ENCODE results near the gene PTPRT. TPM values are rescaled to one million over a fixed set of nuclear protein-coding genes. Genes with fewer than 3 reads are reported as not detected.

Gene PTPRT
- total and polyA plus RNA-seq, 2 experiments from 2014 or later, result not detected

DNA sequence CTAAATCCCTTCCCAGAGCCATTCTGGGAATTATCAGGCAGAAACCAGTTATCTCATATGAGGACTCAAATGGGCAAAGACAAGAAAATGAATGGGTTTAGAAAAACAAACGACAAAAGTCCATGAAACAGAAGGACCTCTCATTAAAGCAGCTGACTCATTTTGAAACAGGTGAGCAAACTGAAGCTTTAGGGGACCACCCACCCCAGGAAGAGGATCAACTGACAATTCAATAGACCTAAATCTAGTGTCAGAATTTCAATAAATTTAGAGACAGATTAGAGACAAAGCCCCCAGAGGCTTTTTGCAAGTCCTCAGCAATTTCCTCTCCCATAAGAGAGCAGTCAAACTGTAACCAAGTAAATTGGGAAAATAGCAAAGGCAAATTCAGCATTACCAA lies 333.8 kb downstream of the PTPRT start:
- Histone ChIP-seq H2AFZ (no peak overlapping the region), H3K4me2 (no peak overlapping the region), H3K4me1 (ENCODE audit: insufficient read depth) (no peaks in the 10 kb centered on the region), H3K36me3 (ENCODE audit: insufficient read depth) (peaks cover 4% of the 10 kb centered on the region), H3K27me3 (ENCODE audit: insufficient read depth) (no peaks in the 10 kb centered on the region), H4K20me1 (replicated peaks; ENCODE audit: insufficient read depth) (no peaks in the 10 kb centered on the region), H3F3A (replicated peaks; ENCODE audit: low read depth) (no peaks in the 10 kb centered on the region), H3K4me3 (no peak overlapping the region), H3K27ac (ENCODE audit: low read depth) (no peak overlapping the region), H3K9me2 (ENCODE audit: insufficient read depth) (no peaks in the 10 kb centered on the region), H3K79me2 (replicated peaks; ENCODE audit: insufficient read depth) (no peaks in the 10 kb centered on the region)
- TF ChIP-seq ZNF331 (CRISPR knock-in tag; IDR thresholded peaks at IDR 0.05; ENCODE audit: low read depth) (no peak), EZH2phosphoT487 (IDR thresholded peaks at IDR 0.05; ENCODE audit: unreplicated experiment) (no peak), NANOG (IDR thresholded peaks at IDR 0.05; ENCODE audit: borderline replicate concordance) (no peak), JUNB (IDR thresholded peaks at IDR 0.05; ENCODE audit: unreplicated experiment) (no peak), STAT1 (IDR thresholded peaks at IDR 0.05; ENCODE audit: unreplicated experiment) (no peak), EZH2 (IDR thresholded peaks at IDR 0.05; ENCODE audit: low read depth, unreplicated experiment) (no peak), ZNF114 (CRISPR knock-in tag; IDR thresholded peaks at IDR 0.05) (no peak), CREB1 (CRISPR knock-in tag; IDR thresholded peaks at IDR 0.05; ENCODE audit: low read depth) (no peak), POLR2AphosphoS5 (IDR thresholded peaks at IDR 0.05; ENCODE audit: low read depth) (no peak)
- TF ChIP-seq, protein P1, sequence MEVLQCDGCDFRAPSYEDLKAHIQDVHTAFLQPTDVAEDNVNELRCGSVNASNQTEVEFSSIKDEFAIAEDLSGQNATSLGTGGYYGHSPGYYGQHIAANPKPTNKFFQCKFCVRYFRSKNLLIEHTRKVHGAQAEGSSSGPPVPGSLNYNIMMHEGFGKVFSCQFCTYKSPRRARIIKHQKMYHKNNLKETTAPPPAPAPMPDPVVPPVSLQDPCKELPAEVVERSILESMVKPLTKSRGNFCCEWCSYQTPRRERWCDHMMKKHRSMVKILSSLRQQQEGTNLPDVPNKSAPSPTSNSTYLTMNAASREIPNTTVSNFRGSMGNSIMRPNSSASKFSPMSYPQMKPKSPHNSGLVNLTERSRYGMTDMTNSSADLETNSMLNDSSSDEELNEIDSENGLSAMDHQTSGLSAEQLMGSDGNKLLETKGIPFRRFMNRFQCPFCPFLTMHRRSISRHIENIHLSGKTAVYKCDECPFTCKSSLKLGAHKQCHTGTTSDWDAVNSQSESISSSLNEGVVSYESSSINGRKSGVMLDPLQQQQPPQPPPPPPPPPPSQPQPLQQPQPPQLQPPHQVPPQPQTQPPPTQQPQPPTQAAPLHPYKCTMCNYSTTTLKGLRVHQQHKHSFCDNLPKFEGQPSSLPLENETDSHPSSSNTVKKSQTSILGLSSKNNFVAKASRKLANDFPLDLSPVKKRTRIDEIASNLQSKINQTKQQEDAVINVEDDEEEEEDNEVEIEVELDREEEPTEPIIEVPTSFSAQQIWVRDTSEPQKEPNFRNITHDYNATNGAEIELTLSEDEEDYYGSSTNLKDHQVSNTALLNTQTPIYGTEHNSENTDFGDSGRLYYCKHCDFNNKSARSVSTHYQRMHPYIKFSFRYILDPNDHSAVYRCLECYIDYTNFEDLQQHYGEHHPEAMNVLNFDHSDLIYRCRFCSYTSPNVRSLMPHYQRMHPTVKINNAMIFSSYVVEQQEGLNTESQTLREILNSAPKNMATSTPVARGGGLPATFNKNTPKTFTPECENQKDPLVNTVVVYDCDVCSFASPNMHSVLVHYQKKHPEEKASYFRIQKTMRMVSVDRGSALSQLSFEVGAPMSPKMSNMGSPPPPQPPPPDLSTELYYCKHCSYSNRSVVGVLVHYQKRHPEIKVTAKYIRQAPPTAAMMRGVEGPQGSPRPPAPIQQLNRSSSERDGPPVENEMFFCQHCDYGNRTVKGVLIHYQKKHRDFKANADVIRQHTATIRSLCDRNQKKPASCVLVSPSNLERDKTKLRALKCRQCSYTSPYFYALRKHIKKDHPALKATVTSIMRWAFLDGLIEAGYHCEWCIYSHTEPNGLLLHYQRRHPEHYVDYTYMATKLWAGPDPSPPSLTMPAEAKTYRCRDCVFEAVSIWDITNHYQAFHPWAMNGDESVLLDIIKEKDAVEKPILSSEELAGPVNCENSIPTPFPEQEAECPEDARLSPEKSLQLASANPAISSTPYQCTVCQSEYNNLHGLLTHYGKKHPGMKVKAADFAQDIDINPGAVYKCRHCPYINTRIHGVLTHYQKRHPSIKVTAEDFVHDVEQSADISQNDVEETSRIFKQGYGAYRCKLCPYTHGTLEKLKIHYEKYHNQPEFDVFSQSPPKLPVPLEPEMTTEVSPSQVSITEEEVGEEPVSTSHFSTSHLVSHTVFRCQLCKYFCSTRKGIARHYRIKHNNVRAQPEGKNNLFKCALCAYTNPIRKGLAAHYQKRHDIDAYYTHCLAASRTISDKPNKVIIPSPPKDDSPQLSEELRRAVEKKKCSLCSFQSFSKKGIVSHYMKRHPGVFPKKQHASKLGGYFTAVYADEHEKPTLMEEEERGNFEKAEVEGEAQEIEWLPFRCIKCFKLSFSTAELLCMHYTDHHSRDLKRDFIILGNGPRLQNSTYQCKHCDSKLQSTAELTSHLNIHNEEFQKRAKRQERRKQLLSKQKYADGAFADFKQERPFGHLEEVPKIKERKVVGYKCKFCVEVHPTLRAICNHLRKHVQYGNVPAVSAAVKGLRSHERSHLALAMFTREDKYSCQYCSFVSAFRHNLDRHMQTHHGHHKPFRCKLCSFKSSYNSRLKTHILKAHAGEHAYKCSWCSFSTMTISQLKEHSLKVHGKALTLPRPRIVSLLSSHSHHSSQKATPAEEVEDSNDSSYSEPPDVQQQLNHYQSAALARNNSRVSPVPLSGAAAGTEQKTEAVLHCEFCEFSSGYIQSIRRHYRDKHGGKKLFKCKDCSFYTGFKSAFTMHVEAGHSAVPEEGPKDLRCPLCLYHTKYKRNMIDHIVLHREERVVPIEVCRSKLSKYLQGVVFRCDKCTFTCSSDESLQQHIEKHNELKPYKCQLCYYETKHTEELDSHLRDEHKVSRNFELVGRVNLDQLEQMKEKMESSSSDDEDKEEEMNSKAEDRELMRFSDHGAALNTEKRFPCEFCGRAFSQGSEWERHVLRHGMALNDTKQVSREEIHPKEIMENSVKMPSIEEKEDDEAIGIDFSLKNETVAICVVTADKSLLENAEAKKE (CRISPR knock-in tag; IDR thresholded peaks at IDR 0.05), result no peak
- TF ChIP-seq, protein P2, sequence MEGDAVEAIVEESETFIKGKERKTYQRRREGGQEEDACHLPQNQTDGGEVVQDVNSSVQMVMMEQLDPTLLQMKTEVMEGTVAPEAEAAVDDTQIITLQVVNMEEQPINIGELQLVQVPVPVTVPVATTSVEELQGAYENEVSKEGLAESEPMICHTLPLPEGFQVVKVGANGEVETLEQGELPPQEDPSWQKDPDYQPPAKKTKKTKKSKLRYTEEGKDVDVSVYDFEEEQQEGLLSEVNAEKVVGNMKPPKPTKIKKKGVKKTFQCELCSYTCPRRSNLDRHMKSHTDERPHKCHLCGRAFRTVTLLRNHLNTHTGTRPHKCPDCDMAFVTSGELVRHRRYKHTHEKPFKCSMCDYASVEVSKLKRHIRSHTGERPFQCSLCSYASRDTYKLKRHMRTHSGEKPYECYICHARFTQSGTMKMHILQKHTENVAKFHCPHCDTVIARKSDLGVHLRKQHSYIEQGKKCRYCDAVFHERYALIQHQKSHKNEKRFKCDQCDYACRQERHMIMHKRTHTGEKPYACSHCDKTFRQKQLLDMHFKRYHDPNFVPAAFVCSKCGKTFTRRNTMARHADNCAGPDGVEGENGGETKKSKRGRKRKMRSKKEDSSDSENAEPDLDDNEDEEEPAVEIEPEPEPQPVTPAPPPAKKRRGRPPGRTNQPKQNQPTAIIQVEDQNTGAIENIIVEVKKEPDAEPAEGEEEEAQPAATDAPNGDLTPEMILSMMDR (conservative IDR thresholded peaks at IDR 0.05; ENCODE audit: low read depth in 2 of 2), result no peak
- TF ChIP-seq, protein P3, sequence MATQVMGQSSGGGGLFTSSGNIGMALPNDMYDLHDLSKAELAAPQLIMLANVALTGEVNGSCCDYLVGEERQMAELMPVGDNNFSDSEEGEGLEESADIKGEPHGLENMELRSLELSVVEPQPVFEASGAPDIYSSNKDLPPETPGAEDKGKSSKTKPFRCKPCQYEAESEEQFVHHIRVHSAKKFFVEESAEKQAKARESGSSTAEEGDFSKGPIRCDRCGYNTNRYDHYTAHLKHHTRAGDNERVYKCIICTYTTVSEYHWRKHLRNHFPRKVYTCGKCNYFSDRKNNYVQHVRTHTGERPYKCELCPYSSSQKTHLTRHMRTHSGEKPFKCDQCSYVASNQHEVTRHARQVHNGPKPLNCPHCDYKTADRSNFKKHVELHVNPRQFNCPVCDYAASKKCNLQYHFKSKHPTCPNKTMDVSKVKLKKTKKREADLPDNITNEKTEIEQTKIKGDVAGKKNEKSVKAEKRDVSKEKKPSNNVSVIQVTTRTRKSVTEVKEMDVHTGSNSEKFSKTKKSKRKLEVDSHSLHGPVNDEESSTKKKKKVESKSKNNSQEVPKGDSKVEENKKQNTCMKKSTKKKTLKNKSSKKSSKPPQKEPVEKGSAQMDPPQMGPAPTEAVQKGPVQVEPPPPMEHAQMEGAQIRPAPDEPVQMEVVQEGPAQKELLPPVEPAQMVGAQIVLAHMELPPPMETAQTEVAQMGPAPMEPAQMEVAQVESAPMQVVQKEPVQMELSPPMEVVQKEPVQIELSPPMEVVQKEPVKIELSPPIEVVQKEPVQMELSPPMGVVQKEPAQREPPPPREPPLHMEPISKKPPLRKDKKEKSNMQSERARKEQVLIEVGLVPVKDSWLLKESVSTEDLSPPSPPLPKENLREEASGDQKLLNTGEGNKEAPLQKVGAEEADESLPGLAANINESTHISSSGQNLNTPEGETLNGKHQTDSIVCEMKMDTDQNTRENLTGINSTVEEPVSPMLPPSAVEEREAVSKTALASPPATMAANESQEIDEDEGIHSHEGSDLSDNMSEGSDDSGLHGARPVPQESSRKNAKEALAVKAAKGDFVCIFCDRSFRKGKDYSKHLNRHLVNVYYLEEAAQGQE (IDR thresholded peaks at IDR 0.05; ENCODE audit: unreplicated experiment), result no peak
- TF ChIP-seq, protein P4, sequence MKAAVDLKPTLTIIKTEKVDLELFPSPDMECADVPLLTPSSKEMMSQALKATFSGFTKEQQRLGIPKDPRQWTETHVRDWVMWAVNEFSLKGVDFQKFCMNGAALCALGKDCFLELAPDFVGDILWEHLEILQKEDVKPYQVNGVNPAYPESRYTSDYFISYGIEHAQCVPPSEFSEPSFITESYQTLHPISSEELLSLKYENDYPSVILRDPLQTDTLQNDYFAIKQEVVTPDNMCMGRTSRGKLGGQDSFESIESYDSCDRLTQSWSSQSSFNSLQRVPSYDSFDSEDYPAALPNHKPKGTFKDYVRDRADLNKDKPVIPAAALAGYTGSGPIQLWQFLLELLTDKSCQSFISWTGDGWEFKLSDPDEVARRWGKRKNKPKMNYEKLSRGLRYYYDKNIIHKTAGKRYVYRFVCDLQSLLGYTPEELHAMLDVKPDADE (IDR thresholded peaks at IDR 0.05), result no peak
- no peak for ATAC-seq
- DNase-seq (ENCODE audit: low spot score), result no peak
- H3K27ac Mint-ChIP-seq, result no peak overlapping the region
- no peaks in the 10 kb centered on the region for H3K4me1 Mint-ChIP-seq
- H3K27me3 Mint-ChIP-seq (ENCODE audit: insufficient read depth, low read depth, poor library complexity), result peaks cover 6% of the 10 kb centered on the region
- H3K9me3 Mint-ChIP-seq, result peaks cover 91% of the 10 kb centered on the region
- no peak overlapping the region for H3K4me3 Mint-ChIP-seq
- H3K36me3 Mint-ChIP-seq (ENCODE audit: low read depth), result peaks cover 18% of the 10 kb centered on the region; the same call in 2 of the 3 replicates
